Posterior vena cava (tissue), 2 donors: Measurements from ENCODE around the gene HNRNPA1. TPM values are rescaled to one million over a fixed set of nuclear protein-coding genes. Genes with fewer than 3 reads are reported as not detected.
"Not testable (repeated sequence)": the region's sequence is repeated elsewhere in the genome, so short reads cannot be mapped to it uniquely, and the experiment has no call there.

Experiments
- DNase-seq: peaks from one replicate; pipeline ENCODE4 v3.0.0-alpha.2; 2020; ENCODE audit warnings: low spot score
- intact Hi-C, 2 donors: fragments of 100-400 bp; cut with DNase I; formaldehyde crosslinking; loops; one replicate each; pipeline versions ENCODE4 v1.14.1 to v1.14.2; 2022 to 2023
- long read RNA-seq, 2 donors: library from polyadenylated mRNA; unstranded; transcript quantifications; one replicate each; pipeline ENCODE4 v2.0.0, GENCODE V29; 2020 to 2021
- total RNA-seq, 2 donors: library from RNA; stranded (reverse); fragmentation: NEBNext Ultra II Directional; extraction: Animal tissue kit (Norgen Biotek cat#: 25700); gene quantifications; one replicate each; pipeline ENCODE4 v1.2.1, GENCODE V29; 2021
- donor health status: DM: yes; HTN: yes; CAD: no.
- donor health status: DM: yes; HTN: yes; CAD: no.

HNRNPA1 gene
- 100 to 1,000 TPM; 503 to 615 TPM for total RNA-seq
- long read RNA-seq, donor 1, full-length matches to known transcripts = 213 of 257 reads
- long read RNA-seq, donor 1, partial matches to known transcripts = 35 of 257 reads
- long read RNA-seq, donor 1, other reads (novel, unspliced or antisense) = 9 of 257 reads
- long read RNA-seq, donor 2, full-length matches to known transcripts = 2,435 of 2,617 reads
- long read RNA-seq, donor 2, partial matches to known transcripts = 102 of 2,617 reads
- long read RNA-seq, donor 2, other reads (novel, unspliced or antisense) = 80 of 2,617 reads

DNA sequence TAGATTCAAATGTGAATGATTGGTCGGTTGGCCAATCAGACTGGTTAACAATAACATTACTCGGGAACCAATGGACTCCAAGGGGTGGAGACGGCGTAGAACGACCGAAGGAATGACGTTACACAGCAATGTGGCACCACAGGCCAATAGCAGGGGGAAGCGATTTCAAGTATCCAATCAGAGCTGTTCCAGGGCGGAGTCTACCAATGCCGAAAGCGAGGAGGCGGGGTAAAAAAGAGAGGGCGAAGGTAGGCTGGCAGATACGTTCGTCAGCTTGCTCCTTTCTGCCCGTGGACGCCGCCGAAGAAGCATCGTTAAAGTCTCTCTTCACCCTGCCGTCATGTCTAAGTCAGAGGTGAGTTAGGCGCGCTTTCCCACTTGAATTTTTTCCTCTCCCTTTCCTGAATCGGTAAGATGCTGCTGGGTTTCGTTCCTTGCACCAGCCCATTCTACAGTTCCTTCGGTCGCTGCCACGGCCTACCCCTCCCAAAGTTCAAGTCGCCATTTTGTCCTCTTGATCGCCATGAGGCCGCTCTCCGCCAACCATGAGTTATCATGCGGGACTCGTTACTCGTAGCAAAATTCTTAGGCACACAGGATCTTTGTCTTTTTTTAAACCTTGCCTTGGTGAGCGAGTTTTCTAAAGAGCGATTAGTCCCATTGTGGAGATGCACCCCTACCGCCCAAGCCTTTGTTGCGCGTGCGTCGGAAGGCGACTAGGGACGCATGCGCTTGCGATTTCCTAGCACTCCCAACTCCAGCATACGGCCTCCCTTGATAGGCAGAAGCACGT is at the start of gene HNRNPA1:
HNRNPA1 (plus strand) TSS at position 259 of the 793 bp plus-strand sequence; CDS start at position 341, 82 bp downstream.
- peak; percentile 97 for DNase-seq
- intact Hi-C loops = no loop called here

DNA sequence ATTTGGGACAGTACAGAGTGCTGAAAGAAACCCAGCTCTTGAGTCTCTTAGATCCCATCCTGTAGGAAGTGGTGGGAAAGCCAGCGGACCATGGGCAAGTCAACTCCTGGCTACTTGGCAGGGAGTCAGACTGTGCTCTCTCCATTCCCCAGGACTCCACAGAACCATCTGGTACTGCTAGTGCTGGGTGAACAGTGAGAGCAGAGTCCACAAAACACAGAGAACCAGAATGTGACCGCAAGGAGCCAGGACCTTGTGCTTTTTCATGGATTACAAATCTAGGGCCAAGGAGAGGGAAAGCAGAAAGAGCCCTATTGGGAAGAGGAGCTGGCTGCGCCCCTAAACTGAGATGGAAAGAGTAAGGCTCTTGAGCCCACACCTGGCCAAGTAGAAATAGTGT is 49.3 kb upstream of the HNRNPA1 start:
- DNase-seq, intact Hi-C loops: not testable (repeated sequence)

DNA sequence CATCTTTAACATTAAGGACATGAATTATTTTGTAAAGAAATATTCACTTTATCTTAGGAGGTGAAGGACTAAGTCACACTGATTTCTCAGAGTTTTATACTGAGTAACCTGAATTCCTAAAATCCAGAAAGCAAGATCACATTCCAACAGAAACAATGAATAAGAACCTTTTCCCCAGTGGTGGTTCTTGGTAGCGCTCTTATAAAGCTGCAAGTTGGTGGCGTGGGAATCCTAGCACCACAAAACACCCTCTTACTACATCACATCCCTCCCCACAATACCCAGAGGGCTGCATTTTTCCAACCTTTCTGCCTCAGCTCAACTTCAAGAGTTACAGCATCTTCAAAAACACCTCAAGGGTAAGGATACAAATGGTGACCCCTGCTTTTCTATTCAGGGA is 47.7 kb upstream of the HNRNPA1 start:
- intact Hi-C loops = no loop called here
- DNase-seq = no peak

DNA sequence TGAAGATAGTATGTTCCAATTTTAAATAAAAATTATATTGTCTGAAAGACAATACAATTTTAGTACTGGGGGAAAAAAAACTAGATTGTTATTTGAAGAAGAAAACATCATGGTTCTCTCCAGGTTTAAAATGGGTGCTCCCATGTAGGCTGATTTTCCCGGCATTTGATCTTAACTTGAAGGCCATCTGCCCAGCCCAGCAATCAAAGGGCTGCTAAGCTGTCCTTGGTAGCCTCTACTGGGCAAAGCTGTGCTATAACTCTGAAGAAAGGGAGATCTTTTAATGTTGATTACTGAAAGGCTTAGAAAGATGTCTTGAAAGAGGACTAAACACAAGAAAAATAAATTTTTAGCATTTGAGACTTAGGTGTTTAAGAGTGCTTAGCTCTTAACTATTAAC is 42.0 kb upstream of the HNRNPA1 start:
- no peak for DNase-seq
- intact Hi-C loops = no loop called here

DNA sequence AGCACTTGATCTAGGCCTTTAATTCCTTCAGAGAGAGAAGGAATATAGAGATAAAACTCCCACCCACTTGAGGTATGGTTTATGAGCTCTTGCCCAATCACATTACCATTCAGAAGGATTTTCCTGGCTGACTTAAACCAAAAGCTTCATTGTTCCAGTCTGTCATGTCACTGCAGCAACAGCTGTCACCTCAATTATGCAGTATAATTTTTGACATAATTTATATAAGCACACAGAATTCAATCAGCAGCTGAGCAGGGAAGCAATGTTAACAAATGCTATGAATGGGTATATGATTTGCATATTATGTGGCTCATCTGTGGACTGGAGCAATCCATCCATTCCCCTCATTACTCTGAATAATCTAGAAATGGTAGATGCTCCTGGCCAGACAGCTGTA is 40.9 kb upstream of the HNRNPA1 start:
- intact Hi-C loops = loop anchor here in 1 of 2 donors (10.0 kb wide), 1 partner anchor 115 kb away; no protein-coding TSS in a partner anchor
- no peak for DNase-seq

GRCh38 chr12:54240129-54240528 is 40.4 kb upstream of the HNRNPA1 start:
- DNase-seq = no peak
- intact Hi-C loops = loop anchor here in 1 of 2 donors (10.0 kb wide), 1 partner anchor 115 kb away; no protein-coding TSS in a partner anchor

GRCh38 chr12:54240971-54241588 is 39.4 kb upstream of the HNRNPA1 start:
- intact Hi-C loops = loop anchor here in 1 of 2 donors (10.0 kb wide), 1 partner anchor 114 kb away; no protein-coding TSS in a partner anchor
- DNase-seq = no peak

GRCh38 chr12:54246011-54246641 is 34.4 kb upstream of the HNRNPA1 start:
- intact Hi-C loops = loop anchor here in 1 of 2 donors (10.0 kb wide), 1 partner anchor 109 kb away; no protein-coding TSS in a partner anchor
- DNase-seq = no peak

DNA sequence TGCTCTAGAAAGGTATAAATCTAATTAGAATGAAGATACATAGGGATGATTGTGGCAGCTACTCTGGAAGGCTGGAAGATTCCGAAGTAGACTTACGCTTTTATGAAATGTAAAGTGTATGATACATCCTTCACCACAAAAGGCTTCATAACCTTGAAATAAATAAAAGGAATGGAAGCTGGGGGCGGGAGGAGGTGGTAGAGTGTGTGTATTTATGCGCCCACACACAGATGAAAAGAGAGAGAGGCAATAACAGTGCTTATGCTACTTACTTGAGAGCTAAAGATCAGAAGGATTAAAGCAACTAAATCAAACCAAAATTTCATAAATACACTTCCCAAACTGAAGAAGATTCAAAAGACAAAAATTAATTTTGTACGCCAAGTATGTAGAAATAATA is 31.0 kb upstream of the HNRNPA1 start:
- DNase-seq = no peak
- intact Hi-C loops = loop anchor here in 1 of 2 donors (10.0 kb wide), 1 partner anchor 105 kb away; no protein-coding TSS in a partner anchor

- no peak for DNase-seq
- intact Hi-C loops = loop anchor here in 1 of 2 donors (10.0 kb wide), 1 partner anchor 113 kb away; the partner anchor contains the start of gene GPR84
These were observed 28.8 kb upstream of the HNRNPA1 start for GRCh38 chr12:54251667-54252284.

- intact Hi-C loops = loop anchor here in 1 of 2 donors (10.0 kb wide), 1 partner anchor 112 kb away; the partner anchor contains the start of gene GPR84
- no peak for DNase-seq
These were observed 27.3 kb upstream of the HNRNPA1 start for GRCh38 chr12:54253240-54253639.

DNA sequence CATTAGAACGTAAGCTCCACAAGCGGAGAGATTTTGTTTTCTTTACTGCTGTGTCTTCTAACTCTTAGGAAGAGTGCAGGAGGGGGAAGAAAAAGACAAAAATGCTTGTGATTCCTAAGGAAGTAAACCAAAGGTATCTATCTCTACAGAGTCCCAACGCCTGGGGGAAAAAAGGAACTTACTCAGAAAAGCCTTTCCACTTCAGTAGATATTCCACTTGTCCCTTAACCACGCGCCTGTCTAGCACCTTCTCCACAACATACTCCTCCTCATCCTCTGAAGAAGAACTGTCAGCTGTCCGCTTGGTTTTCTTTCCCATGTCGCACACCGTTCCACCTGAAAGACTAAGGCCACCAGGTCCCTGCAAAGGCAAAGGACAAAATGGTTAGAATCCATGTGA is 23.2 kb upstream of the HNRNPA1 start:
- intact Hi-C loops = loop anchor here in 1 of 2 donors (10.0 kb wide), 1 partner anchor 107 kb away; the partner anchor contains the start of gene GPR84
- DNase-seq = no peak

DNA sequence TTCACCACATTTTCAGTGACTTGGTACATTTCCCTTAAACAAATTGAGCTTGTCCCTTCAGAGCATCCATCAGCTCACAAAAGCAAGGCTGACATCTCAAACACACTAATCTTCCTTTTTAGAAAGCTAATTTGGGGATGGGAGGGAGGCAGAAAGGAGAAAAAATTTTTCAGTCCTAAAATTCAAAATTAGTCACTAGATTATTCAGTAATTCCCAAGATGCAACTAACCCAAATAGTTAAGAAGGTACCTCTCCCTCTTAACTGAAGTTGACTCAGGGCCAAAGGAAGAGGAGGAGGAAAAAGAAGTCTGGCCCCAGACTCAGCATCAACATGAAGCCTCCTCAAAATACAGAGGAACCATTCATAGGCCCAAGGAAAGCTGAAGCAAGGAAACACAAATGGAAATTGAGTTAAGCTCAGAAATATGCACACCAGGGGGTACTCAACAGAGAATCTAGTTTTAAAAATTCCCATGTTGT is 22.3 kb upstream of the HNRNPA1 start:
- intact Hi-C loops = loop anchor here in 1 of 2 donors (10.0 kb wide), 1 partner anchor 107 kb away; the partner anchor contains the start of gene GPR84
- no peak for DNase-seq

DNA sequence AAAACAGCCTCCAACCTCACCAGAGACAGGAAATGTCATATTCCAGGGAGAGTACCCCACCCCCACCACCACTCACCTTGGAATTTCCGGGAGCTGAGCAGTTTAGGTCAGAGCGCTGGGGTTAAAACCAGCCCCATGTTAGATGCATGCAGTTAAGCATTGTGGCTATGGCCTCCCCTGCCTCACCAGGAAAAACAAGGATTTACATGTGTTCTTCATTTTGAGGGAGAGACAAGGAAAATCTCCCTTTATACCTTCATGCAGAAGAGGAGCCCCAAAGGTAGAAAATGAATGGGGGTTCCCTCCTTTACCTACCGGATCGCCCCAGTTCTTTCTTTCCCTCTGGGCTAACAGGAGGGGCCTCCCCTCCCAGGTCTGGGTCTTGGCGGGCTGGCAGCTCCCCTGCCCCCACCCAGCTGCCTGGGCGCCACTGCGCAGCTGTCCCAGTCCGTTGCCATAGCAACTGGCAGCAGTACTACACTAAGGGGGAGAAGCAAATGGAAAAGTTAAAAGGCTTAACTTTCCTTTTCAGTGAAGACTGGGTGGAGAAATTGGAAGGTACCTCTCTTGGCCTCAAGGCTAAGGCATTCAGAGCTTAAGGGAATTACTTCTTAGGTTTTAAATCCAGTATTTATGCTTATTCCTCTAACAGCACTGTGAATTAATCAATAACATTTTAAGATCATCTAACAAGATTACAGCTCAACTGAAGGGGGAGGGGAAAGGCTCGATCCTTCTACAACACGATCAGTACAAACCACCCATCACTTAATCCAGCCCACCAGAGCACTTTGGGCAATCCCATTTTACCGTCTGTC is 21.1 kb upstream of the HNRNPA1 start:
- intact Hi-C loops = loop anchor here (5.0 to 10.0 kb wide), 2 partner anchors 105 to 1448 kb away; partner anchors contain the start of genes GPR84 (in 1 of the 2) and ITGA7 (in 1 of the 2)
- DNase-seq = peak; percentile 87

DNA sequence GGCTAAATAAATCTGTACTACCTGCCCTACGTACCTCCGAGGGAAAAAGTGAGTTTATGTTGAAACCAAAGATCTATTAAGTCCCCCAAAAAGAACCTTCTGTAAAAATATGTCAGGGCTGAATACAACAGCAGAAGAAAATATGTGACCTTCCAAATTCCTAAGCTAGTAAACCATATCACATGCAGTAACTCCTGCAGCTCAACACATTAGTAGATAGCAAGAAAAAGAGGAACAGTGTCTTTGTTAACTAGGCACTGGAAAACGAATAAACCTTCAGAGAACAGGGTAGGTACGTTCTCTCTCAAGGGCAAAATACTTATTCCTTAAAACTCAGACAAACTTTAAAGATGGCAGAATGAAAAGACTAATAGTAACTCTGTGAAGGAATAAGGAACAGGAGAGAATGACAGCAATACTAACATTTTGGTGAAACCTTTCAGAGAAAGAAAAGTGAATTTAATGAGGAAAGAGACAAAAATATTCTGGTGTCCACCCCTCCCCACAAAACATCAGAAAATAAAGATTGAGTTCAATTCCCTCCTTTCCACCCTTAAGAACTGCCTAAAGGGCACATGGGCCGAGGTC is 18.6 kb upstream of the HNRNPA1 start:
- intact Hi-C loops = loop anchor here in 1 of 2 donors (5.0 kb wide), 1 partner anchor 1445 kb away; the partner anchor contains the start of gene ITGA7
- no peak for DNase-seq

DNA sequence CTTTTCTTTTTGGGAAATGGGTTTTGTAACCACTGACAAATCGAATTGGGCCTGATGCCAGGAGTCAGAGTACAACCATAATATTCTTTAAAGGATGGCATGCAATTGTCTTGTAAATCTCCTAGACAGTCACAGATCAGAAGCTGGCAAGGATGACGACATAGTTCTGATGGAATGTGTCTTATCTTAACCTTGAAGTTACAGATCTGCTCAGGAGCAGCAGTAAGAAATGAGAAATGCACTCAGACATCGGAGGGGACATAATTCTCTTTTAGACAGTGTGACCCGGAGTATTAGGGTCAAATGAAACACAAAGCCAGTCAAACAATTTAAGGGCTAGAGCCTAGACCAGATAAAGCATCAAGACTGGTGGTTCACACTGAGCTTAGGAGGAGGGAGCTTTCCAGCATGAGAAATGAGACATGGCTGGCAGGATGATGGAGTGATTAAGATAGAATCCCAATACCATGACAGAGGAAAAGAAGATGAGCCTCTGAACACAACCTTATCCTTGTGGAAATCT is 18.1 kb upstream of the HNRNPA1 start:
- intact Hi-C loops = loop anchor here in 1 of 2 donors (5.0 kb wide), 1 partner anchor 1445 kb away; the partner anchor contains the start of gene ITGA7
- DNase-seq = no peak

- DNase-seq = no peak
- intact Hi-C loops = no loop called here
These were observed 15.1 kb upstream of the HNRNPA1 start for GRCh38 chr12:54265364-54265812.
